ENCODE results near the gene CELF2. TPM values are rescaled to one million over a fixed set of nuclear protein-coding genes. Genes with fewer than 3 reads are reported as not detected.
A peak's percentile ranks its signal among the peaks of the same experiment; 100 is the strongest.

CELF2 gene
- total and polyA plus RNA-seq, 7 donors, result 6.0 to 83.1 (median 48.9) TPM

GRCh38 chr10:11049806-11050205, 32.1 kb downstream of the CELF2 start:
- no peak for DNase-seq
- Histone ChIP-seq H3K4me3 (no peak overlapping the region), H3K9me3 (no peaks in the 10 kb centered on the region), H3K36me3 (no peaks in the 10 kb centered on the region), H3K4me1 (peaks cover 0 to 61% (median 48%) of the 10 kb centered on the region in 4 donors), H3K27ac (peak overlapping the region; percentile 12 to 58 (median 30)), H3K27me3 (no peaks in the 10 kb centered on the region)
- TF ChIP-seq EP300 (IDR thresholded peaks at IDR 0.05), result no peak
- TF ChIP-seq POLR2A (IDR thresholded peaks at IDR 0.05), result no peak
- no peak for TF ChIP-seq CTCF (IDR thresholded peaks at IDR 0.05)
- no peak for TF ChIP-seq POLR2AphosphoS5 (IDR thresholded peaks at IDR 0.05)
- intact Hi-C loops (cut with DNase I), result no loop called here
- WGBS, 2 donors, result 85 to 91% methylated on average over 5 of the region's 5 CpGs

- H3K4me1 ChIP-seq, result peaks cover 0 to 58% (median 47%) of the 10 kb centered on the region in 4 donors
- H3K4me3 ChIP-seq, result no peak overlapping the region
- WGBS, 2 donors, result 80 to 81% methylated on average over 10 of the region's 10 CpGs
- no peak for DNase-seq
- intact Hi-C loops (cut with DNase I), result no loop called here
- H3K27me3 ChIP-seq, result no peaks in the 10 kb centered on the region
- H3K9me3 ChIP-seq, result no peaks in the 10 kb centered on the region
- no peaks in the 10 kb centered on the region for H3K36me3 ChIP-seq
- peak overlapping the region; percentile 21 to 58 (median 44) for H3K27ac ChIP-seq
- TF ChIP-seq EP300 (IDR thresholded peaks at IDR 0.05) (no peak), POLR2A (IDR thresholded peaks at IDR 0.05) (no peak), POLR2AphosphoS5 (IDR thresholded peaks at IDR 0.05) (no peak), CTCF (IDR thresholded peaks at IDR 0.05) (no peak)
These were observed 32.9 kb downstream of the CELF2 start for GRCh38 chr10:11050301-11051287.

- no peak for DNase-seq
- no peak overlapping the region for H3K27ac ChIP-seq
- TF ChIP-seq POLR2AphosphoS5 (IDR thresholded peaks at IDR 0.05) (no peak), CTCF (IDR thresholded peaks at IDR 0.05) (no peak), POLR2A (IDR thresholded peaks at IDR 0.05) (no peak)
- no peak overlapping the region for H3K4me3 ChIP-seq
- WGBS, 2 donors, result 76 to 86% methylated on average over 6 of the region's 6 CpGs
- H3K36me3 ChIP-seq, result no peaks in the 10 kb centered on the region
- no peaks in the 10 kb centered on the region for H3K27me3 ChIP-seq
- intact Hi-C loops (cut with DNase I), result no loop called here
- peaks cover 0 to 11% (median 0%) of the 10 kb centered on the region in 4 donors for H3K4me1 ChIP-seq
- H3K9me3 ChIP-seq, result no peaks in the 10 kb centered on the region
These were observed 39.3 kb downstream of the CELF2 start for GRCh38 chr10:11057018-11057417.

DNA sequence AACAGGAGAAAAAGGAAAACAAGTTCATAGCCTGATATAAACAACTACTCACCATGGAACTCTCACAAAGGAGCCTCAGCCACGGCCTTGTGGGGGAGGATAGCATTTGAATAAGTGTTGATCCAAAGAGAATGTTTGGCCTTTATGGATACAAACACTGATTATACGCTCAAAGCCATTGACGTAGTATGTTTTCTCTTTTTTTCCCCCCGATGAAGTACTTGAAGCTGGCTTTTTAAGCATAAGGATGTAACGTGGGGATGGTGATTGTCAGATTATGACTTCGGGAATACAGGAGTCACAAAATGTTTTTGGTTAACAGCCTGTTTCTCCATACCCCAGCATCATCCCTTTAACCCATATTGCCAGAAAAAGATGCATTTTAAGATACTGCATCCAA, 39.8 kb downstream of the CELF2 start:
- DNase-seq, result no peak
- no peak overlapping the region for H3K27ac ChIP-seq
- TF ChIP-seq POLR2A (IDR thresholded peaks at IDR 0.05) (no peak), CTCF (IDR thresholded peaks at IDR 0.05) (no peak), POLR2AphosphoS5 (IDR thresholded peaks at IDR 0.05) (no peak), EP300 (IDR thresholded peaks at IDR 0.05) (no peak)
- peaks cover 0 to 11% (median 0%) of the 10 kb centered on the region in 4 donors for H3K4me1 ChIP-seq
- H3K27me3 ChIP-seq, result no peaks in the 10 kb centered on the region
- H3K4me3 ChIP-seq, result no peak overlapping the region
- H3K36me3 ChIP-seq, result no peaks in the 10 kb centered on the region
- 81 to 85% methylated on average over 6 of the region's 6 CpGs for WGBS, 2 donors
- intact Hi-C loops (cut with DNase I), result no loop called here
- no peaks in the 10 kb centered on the region for H3K9me3 ChIP-seq

Data from sigmoid colon (tissue), 7 donors.